Measurements from ENCODE around the gene PTH1R.
A peak's percentile ranks its signal among the peaks of the same experiment; 100 is the strongest.

Gene PTH1R

GRCh38 chr3:46917257-46917656, 39.7 kb downstream of the PTH1R start:
- no peak for DNase-seq

DNA sequence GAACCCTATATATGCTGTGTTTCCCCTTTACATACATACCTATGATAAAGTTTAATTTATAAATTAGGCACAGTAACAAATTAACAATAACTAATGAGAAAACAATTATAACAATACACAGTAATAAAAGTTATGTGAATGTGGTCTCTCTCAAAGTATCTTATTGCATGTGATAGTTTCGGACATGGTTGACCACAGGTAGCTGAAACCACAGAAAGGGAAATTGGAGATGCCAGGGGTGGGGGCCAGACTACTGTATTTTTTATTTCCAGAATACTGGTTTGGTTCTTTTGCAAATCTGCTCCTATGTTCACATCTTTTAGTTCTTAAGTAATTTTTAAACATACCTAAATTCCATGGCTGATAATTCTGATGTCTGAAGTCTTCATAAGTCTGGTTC, 40.7 kb downstream of the PTH1R start:
- DNase-seq: no peak

GRCh38 chr3:46918634-46919033, 41.1 kb downstream of the PTH1R start:
- no peak for DNase-seq

DNA sequence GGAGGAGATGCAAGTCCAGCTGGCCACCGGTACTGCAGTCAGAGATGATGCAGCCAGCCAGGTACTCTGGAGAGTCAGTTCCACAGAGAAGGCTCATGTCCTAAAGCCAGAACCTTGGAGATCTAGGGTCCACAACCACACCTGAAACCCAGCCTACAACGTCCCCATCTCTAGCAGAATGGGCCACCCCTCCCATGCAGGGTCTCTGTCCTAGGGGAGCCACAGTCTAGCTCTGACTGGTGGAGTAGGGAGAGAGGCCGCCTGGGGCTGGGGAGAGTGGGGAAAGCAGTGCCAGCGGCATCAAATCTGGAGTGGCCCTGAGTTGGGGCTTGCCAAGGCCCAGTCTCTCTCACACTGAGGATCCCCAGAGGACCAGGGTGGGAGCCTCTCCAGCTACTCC, 43.5 kb downstream of the PTH1R start:
- no peak for DNase-seq

GRCh38 chr3:46921871-46922271, 44.4 kb downstream of the PTH1R start:
- no peak for DNase-seq

- DNase-seq: no peak
These were observed 44.9 kb downstream of the PTH1R start for GRCh38 chr3:46922426-46922825.

GRCh38 chr3:46922871-46923558, 45.5 kb downstream of the PTH1R start:
- no peak for DNase-seq

- peak; percentile 24 for DNase-seq
These were observed 46.2 kb downstream of the PTH1R start for GRCh38 chr3:46923559-46924350.

- no peak for DNase-seq
These were observed 47.5 kb downstream of the PTH1R start for GRCh38 chr3:46924921-46925584.

GRCh38 chr3:46925585-46925934, 48.0 kb downstream of the PTH1R start:
- no peak for DNase-seq

DNA sequence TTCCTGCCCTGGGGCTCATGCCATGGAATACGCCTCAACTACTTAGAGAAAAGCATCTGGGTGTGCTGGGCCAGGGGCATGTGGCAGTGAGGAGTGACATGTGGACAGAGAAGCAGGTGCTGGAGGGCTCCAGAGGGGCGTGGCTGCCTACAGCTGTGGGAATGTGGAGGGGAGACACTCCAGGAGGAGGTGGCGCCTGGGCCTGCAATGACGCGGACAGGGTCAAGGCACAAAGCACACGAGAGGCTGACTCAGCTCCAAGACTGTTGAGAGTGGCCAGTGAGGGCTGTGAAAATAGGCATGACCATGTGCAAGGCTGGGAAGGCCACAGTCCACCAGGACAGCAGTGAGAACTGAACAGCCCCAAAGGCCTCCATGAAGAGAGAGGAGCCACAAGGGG, 48.5 kb downstream of the PTH1R start:
- no peak for DNase-seq

DNA sequence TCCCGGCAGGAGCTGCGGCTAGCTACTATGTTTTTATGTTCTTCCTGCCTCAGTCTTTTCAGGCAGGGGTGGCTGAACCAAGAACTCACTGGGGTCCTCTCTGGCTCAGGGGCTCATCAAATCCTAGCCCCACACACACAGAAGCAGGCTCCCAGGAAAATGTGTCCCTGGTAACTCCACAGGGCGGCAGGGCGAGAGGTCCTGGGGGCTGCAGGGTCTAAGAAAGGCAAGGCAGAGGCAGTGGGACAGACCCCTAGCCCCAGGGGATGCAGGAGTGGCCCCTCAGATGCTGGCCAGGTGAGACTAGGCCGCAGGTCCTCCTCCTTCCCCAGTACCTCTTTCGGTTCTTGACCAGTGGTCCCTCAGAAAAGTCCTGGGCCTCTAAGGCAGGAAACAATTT, 48.9 kb downstream of the PTH1R start:
- DNase-seq: no peak

DNA sequence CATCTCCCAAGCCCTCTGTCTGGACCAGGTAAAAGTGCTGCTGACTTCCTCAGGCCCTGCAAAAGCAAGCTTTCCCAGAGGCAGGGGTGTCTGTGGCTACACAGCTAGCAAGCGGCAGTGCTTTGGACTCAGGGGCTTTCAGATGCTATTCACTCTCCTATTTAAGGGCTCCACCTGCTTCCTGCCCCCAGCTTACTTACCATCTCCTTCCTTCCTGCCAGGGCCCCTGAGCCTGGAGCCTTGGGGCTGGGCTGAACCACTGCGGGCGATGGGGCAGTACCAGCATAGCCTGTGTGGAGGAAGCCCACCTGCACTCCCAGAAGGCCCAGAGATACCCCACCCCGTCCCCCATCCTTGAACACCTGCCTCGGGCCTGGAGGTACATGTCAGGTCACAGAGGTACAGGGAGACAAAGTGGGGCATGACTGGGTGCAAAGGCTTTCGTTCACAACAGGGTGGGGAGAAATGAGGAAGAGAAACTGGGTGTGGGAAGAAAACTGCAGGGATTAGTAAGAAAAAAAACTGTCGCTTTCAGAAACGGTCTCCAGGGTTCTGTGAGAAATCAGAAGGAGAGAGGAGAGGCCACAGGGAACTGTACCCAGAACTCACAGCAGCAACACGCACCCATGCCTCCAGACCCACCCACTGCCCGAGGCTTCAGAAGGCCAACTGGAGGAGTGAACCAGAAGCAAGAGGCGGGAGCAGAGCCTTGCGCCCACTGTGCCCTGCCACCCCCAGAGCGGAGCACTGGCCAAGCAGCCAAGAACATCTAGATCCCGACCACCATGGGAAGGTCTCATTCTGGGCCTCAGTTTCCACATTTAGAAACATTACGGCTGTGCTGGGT, 49.6 kb downstream of the PTH1R start:
- DNase-seq: no peak

DNA sequence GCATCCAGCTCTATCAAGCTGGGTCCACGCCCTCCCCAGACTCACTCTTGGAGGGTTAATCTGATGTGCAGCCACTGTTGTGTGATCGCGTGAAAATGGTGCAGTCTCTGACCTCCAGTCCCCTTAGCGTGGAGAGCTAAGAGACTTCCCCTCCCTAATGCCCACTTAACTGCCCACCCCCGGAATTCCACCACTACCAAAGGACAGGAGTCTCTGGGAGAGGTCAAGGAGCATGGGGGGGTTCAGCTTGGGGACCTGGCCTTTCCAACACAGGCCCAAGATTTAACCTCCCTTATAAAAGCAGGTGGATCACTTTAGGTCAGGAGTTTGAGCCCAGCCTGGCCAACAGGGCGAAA, 50.2 kb downstream of the PTH1R start:
- DNase-seq: no peak

- no peak for DNase-seq
These were observed 50.8 kb downstream of the PTH1R start for GRCh38 chr3:46928282-46928681.

GRCh38 chr3:46929324-46929723, 51.8 kb downstream of the PTH1R start:
- DNase-seq: no peak

DNA sequence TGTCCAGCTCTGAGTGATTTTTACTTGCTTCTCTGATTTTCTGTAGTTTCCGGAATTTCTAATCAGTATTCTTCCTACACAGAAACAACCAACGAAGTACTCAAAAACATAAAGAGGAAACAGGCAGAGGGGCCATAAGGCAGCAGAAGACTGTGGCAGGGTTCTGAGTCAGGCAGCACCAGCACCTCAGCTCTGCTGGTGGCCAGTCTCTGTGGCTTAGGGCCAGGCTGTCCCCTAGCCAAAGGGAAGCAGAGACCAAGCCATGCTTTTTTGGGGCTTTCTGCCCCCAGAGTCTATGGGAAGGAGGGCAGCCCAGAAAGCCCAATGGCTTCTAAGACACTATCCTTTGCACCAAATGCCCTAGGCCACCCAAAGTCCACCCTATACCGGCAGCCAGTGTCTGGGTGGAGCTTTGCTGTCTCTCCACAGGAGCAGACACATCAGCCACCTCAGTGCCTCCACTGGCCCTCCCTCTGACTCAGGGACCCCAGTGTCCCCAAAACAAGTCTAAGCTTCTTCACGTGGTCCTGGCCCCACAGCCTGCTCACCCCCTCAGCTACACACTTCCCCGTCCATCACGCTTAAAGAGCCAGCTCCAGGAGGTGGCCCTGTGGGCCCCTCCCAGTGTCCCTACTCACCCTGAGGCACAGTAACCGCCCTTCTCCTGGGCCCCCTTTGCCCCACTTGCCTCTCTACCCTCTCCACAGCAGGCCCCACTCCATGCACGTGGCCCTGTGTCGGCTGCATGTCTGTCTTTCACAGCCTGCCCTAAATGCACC, 52.8 kb downstream of the PTH1R start:
- DNase-seq: no peak

DNA sequence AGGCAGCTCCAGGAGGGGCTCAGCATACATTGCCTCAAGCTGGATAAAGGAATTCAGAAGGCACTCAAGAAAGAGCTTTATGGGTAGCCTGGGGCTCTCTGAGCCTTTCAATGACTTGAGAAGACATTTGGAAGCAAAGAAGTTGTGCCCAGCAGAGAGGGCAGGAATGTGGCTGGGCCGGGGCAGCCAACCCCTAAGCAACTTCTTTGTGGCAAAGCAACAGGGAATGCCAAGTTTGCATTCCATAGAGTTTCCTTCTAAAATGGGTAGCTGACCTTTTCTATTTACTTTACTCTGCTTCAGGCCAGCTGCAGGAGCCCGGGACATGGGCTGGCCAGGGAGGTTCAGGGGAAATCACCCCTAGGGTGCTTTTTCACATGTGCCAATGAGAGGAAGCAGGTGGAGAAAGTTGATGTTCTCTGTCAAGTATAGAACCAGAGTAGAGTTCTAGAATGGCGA, 53.5 kb downstream of the PTH1R start:
- no peak for DNase-seq

- DNase-seq: no peak
These were observed 54.3 kb downstream of the PTH1R start for GRCh38 chr3:46931631-46932331.

DNA sequence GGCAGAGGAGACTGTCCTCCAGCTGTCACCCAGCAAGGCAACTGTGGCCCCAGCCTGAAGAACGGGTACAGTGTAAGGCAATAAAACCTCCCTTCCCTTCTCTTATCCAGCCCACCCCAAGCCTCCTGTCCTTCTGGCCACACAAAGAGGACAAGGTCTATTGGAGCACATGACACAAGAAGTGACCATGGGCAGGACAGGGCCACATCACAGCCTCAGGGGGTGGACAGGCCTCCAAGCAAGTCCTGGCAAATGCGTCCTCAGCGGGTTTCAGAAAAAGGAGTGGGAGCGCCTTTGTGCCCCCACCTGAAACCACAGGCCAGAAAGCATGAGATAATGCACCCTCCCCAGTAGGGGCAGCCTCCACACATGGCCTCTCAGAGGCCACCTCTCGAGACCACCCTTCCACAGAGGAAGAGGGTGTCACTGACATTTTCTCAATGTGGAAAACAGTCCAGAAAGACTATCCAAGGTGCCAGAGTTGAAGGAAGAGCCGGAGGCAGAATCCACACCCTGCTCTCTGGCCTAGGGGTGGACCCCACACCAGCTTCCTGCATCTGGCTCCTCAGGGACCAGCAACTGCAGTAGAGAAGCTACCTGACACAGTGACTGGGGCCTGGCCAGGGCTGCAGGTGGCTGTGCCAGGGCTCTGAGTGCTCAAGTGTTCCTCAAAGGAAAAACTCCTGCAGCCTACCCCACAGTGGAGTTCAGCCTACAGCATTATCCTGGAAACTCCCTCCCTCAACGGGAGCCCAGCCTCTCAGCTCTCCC, 55.1 kb downstream of the PTH1R start:
- no peak for DNase-seq

DNA sequence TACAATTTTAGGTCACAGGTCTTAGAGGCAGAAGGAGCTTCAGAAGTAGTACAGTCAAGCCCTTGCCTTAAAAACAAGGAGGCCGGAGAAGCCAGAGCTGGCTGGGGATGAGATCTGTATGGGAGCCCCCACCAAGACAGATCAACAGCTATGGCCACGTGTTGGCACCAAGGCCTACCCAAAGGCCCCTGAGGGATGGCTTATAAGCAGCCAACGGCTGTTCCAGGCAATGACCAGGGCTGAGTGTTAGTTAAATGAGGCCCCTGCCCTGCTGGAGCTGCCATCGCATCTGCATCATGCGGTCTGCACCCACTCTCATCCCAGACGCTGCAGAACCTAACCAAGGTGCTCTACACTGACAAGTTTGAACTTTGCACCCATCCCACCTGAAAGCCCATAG, 55.7 kb downstream of the PTH1R start:
- no peak for DNase-seq

Measured in activated CD4-positive, alpha-beta T cell treated with anti-CD3 and anti-CD28 coated beads, Interleukin-2, amount 50 U/mL, for 4 hours (primary cell).